Activated CD8-positive, alpha-beta memory T cell treated with anti-CD3 and anti-CD28 coated beads, Interleukin-2, amount 50 U/mL, for 4 hours (primary cell): ENCODE results near the gene TRIM51.
"Not testable (repeated sequence)": the region's sequence is repeated elsewhere in the genome, so short reads cannot be mapped to it uniquely, and the experiment has no call there.

Experiments used
- DNase-seq: peaks from one replicate; pipeline ENCODE4 v3.0.0-alpha.2; 2020

The TRIM51 gene

GRCh38 chr11:55882997-55883396 is at the start of gene TRIM51:
TSS of gene TRIM51 (plus strand) at chr11:55883297. CDS start at chr11:55885429, 2,132 bp downstream.
- DNase-seq: not testable (repeated sequence)

DNA sequence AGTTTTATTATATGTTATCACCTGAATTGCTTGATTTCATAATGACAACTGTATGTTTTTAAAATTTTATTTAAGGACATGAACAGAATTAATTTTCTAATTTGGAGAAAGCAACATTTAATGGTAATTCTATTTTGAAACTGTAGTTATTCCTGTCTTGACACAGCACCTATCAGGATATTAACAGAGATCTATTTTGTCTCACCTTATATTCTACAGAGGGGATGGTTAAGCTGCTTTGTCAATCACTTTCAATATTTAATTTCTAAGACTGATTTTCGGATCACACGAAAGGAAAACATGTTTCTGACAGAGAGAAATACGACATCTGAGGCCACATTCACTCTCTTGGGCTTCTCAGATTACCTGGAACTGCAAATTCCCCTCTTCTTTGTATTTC is 44.6 kb upstream of the TRIM51 start, which contains the start of gene OR5D16:
Gene OR5D16, plus strand, starts transcription at position 301 of the 400 bp plus-strand sequence. Its CDS starts 0 bp downstream, at position 301.
- no peak for DNase-seq

- DNase-seq: no peak
Measured at GRCh38 chr11:55847453-55847852, 35.6 kb upstream of the TRIM51 start.

DNA sequence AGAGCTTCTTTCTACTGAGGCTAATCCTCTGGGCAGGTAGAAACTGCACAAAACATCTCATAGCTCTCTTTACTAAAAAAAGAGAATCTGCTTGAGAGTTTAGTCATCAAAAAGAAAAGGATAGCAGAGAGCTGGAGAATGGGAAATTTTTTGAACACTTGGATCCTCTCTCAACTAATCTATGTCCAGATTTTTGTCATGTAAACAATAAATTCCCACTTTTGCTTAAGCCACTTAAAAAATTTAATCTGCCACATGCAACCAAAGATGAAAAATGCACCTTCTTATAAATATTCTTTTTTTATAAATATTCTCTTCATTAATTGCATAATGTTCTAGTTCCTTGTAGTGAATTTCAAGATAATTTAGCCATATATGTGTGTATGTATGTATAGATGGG is 34.1 kb upstream of the TRIM51 start:
- no peak for DNase-seq

GRCh38 chr11:55852141-55852540 is 31.0 kb upstream of the TRIM51 start:
- no peak for DNase-seq

- DNase-seq: no peak
Measured at GRCh38 chr11:55854704-55855103, 28.4 kb upstream of the TRIM51 start.

GRCh38 chr11:55867354-55867753 is 15.7 kb upstream of the TRIM51 start:
- not testable (repeated sequence) for DNase-seq

GRCh38 chr11:55872731-55873130 is 10.4 kb upstream of the TRIM51 start:
- DNase-seq: not testable (repeated sequence)

DNA sequence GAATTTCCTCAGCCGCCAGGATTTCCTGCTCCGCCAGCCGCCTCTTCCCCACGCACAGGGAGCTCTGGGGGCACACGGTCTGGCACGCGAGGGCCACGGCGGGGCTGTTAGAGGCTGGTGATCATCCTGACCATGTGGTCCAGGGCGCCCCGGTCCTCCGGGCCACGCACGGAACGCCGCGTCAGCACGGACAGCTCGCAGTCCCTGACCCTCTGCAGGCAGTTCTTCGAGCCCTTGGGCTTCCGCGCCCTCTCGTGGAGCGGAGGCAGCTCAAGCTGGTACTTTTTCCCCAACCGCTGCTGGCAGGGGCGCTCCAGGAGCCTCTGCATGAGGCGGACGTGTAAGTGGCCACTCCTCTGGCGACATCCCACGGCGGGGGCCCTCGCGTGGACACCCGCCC is 10.0 kb upstream of the TRIM51 start:
- not testable (repeated sequence) for DNase-seq

DNA sequence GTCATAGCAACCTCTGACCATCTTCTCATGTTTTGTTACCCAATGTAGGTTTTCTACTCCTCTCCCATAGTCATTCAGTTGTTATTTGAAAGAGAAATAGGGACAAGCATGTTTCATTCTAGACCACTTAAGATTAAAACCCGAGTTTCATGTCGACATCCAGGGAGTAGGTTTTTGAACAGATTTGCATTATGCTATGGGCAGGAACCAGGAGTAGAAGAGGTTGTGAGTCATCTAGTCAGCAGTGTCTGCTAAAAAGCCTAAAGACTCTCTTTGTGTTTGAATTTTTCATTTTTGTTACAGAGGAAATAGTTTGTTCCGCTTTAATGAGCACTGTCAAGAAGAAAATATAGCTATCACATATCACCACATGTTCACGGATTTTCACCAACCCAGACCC is 1.9 kb downstream of the TRIM51 start:
- not testable (repeated sequence) for DNase-seq

DNA sequence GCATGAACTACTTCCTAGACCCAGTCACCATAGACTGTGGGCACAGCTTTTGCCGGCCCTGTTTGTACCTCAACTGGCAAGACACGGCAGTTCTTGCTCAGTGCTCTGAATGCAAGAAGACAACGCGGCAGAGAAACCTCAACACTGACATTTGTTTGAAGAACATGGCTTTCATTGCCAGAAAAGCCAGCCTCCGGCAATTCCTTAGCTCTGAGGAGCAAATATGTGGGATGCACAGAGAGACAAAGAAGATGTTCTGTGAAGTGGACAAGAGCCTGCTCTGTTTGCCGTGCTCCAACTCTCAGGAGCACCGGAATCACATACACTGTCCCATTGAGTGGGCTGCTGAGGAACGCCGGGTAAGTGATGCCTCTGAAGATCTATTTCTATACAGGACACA is 2.4 kb downstream of the TRIM51 start:
- DNase-seq: not testable (repeated sequence)

DNA sequence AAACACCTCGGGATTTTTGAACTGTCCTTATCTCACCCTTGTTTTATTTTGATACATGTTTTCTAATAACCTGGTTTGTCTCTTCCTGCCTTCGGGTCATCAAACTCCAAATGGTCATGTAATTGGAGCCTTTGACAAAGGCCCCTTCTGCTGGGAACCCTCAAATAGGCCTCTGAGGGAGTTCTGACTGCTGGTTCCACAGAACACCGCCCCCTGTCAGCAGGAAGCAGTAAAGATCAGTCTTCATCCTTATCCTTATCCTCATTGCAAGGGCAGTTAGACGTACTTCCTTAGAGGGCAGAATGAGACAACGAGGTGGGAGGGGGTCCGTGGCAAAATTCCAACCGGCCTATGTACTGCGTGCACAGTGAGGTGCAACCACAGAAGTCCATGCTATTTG is 12.1 kb downstream of the TRIM51 start:
- DNase-seq: no peak

DNA sequence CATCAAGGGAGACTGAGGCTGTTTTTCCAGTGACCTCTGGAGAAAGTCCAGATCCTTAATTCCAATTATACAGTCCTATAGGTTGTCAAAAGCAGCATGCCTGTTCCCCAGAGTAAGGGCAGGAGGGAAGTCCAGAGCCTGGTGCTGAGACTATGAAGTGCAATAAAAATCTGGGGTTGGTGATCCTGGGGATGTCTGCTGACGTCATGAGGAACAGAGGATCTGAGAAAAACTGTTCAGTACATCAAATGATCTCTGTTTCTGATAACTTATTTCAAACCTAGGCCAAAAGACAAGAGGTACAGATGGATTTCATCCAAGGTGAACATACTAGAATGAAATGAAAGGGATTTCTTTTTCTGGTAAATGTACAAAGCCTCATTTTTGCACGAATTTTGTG is 19.2 kb downstream of the TRIM51 start:
- no peak for DNase-seq

- no peak for DNase-seq
Measured at GRCh38 chr11:55914482-55914881, 31.4 kb downstream of the TRIM51 start, which contains the start of gene OR5W2. TSS of gene OR5W2 (minus strand) at chr11:55914582. CDS start at chr11:55914582, 0 bp downstream.

DNA sequence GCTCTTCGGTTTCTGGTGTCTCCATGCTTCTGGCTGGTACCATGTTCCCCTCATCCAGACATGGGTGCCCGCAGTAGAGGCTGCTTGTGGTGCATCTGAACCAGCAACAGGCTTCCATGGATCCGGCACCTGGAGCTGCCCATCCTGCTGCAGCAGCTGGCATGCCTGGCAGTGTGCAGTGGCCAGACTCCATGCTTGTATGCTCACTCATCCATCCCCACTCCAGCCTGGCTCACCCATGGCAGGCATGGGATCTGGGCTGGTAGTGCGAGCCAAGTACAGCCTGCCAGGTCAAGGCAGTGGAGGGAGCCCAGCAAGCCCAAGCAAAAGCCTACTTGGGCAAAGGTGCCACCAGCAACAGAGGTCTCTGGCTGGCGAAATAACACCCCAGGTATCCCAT is 37.4 kb downstream of the TRIM51 start:
- DNase-seq: no peak

GRCh38 chr11:55936300-55936699 is 53.2 kb downstream of the TRIM51 start, which contains the start of gene OR5I1:
TSS of gene OR5I1 (minus strand) at chr11:55936400. CDS start at chr11:55936400, 0 bp downstream.
- DNase-seq: no peak
